B cell (primary cell): ENCODE measurements around the gene MFN2.

ENCODE experiments used
- CTCF ChIP-seq: fragments of 200-600 bp; IDR thresholded peaks from one replicate; pipeline ENCODE4 v1.8.0; 2022; ENCODE audit warnings: antibody characterized with exemption, mild to moderate bottlenecking
- EZH2 ChIP-seq: IDR thresholded peaks from 2 replicates; pipeline ENCODE4 v1.6.1; 2012; ENCODE audit warnings: borderline replicate concordance, low read depth, mild to moderate bottlenecking, moderate library complexity, low read length; ENCODE audit not compliant: insufficient read depth, poor library complexity, severe bottlenecking

GRCh38 chr1:11952455-11953109 is 27.7 kb upstream of the MFN2 start:
- TF ChIP-seq EZH2 (no peak), CTCF (no peak)
